Measurements from ENCODE around the gene ZNF83.
"Not testable (repeated sequence)": the region's sequence is repeated elsewhere in the genome, so short reads cannot be mapped to it uniquely, and the experiment has no call there.

ZNF83 gene

GRCh38 chr19:52637718-52638585 is at the start of gene ZNF83:
Gene ZNF83, minus strand, starts transcription at chr19:52638355.
- DNase-seq = peak; percentile 78

GRCh38 chr19:52687684-52688083 is 49.5 kb upstream of the ZNF83 start:
- no peak for DNase-seq

DNA sequence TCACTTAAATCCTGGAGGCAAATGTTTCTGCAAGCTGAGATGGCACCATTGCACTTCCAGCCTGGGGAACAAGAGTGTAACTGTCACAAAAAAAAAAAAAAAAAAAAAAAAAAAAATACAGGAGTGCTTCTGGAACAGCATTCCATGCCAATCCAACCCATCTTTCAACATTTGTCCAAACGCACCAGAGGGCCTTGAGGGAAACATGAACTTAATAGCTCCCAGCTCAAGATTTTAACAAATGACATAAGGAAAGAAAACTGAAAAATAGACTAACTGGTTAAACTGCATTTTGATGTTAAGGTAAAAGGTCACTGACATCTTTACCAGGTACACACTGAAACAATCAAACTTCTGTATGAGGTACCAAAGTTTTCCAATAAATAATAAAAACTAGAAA is 47.7 kb upstream of the ZNF83 start:
- no peak for DNase-seq

DNA sequence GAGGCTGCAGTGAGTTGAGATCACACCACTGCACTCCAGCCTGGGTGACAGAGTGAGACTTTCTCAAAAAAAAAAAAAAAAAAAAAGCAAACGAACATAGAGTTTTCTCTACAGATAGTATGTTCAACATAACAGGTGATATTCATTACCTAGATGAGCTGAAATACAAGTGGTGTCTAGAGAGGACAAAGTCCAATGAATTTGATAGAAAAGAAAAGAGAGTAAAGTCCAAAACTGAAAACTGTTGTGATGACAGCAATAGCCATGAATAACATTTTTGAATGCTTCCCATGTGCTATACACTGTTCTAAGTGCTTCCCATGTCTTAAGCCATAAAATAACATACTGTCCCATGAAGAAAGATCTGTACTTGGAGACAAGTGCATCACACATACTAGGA is 43.1 kb upstream of the ZNF83 start:
- DNase-seq = not testable (repeated sequence)

DNA sequence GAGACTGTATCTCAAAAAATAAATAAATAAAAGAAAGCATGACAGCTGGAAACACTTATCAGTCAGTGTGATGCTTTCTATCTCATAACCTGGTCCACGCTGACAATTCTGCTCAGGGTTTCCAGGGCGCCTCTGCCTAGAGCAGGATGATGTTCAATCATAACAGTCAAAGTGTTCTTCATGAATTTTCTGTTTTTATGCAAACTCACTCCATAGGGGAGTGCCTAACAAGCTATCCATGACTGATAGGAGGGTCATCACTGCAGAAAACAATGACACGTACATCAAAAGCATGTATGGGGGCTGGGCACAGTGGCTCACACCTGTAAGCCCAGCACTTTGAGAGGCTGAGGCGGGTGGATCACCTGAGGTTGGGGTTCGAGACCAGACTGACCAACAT is 41.4 kb upstream of the ZNF83 start:
- DNase-seq = no peak

- not testable (repeated sequence) for DNase-seq
Measured at GRCh38 chr19:52675239-52675638, 37.1 kb upstream of the ZNF83 start.

DNA sequence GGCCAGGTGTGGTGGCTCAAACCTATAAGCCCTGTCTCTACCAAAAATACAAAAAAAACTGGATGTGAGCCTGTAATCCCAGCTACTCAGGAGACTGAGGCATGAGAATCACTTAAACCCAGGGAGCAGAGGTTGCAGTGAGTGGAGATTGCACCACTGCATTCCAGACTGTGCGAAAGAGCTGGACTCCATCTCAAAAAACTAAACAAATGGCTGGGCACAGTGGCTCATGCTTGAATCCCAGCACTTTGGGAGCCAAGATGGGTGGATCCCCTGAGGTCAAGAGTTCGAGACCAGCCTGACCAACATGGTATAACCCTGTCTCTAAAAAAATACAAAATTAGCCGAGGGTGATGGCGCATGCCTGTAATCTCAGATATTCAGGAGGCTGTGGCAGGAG is 34.9 kb upstream of the ZNF83 start:
- DNase-seq = no peak

- DNase-seq = no peak
Measured at GRCh38 chr19:52670046-52670445, 31.9 kb upstream of the ZNF83 start.

DNA sequence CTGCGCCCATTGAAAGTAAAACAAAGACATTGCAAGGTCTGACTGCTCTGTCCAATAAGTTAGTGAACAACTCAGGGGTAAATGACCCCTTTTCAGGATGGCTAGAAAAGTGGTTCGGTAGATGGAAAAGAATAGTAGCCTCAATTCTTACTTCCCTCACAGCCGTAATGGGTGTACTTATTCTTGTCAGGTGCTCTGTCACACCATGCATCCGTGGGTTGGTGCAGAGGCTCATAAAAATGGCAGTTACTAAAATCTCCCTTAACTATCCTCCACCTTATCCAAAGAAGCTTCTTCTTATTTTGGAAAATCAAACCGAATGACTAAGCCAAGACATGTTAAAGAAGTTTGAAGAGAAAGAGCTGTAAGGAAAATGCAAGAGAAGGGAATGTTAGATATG is 31.4 kb upstream of the ZNF83 start:
- DNase-seq = no peak

DNA sequence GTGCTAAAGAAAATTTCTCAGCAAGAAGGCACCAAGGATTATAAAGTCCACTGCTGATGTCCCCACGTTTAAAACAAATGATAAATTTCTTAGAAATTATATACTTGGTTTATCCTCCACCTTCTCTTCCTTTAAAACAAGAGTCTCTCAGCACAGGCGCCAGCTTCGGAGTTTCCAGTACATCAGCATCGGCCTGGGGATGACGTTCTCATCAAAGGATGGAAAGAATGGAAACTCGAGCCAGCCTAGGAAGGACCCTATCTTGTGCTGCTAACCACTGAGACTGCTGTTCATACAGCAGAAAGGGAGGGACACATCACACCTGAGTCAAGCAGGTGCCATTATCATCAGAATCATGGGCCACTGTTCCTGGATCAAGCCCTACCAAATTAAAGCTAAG is 29.8 kb upstream of the ZNF83 start:
- no peak for DNase-seq

GRCh38 chr19:52666506-52666905 is 28.4 kb upstream of the ZNF83 start:
- DNase-seq = no peak

DNA sequence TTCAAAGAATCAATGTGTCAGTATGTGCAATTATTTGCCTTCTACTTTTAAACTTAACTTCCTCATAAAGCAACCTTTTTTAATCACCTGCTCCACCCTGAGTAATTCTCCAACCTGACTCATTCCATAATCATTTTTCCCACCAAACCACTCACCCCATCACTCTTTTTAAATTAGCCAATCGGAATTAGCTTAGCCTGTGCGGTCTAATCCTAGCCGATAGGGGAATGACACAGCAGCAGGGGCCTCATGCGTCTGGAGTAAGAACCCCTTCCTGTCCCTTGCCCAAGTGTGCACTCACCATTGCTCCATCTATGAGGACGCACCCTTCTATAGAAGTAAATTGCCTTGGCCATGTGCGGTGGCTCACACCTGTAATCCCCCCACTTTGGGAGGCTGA is 27.4 kb upstream of the ZNF83 start:
- no peak for DNase-seq

GRCh38 chr19:52665027-52665426 is 26.9 kb upstream of the ZNF83 start:
- no peak for DNase-seq

DNA sequence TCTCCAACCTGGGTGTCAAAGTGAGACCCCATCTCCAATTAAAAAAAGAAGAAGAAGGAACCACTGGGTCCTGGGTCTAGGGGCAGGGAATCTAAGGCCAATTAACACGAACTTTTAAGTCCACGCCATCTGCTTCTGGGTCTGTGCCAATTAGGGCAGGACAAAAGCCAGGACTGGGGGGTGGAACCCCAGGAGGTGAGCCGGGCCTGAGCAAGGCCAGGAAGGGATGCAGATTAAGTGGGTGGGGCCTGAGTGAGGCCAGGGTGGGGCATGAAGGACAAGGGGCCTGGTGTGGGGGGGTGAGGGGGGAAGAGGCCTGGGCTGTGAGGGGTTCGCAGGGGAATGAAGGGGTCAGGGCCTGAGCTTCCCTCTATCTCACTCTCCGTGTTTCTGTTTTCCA is 26.3 kb upstream of the ZNF83 start:
- DNase-seq = no peak

DNA sequence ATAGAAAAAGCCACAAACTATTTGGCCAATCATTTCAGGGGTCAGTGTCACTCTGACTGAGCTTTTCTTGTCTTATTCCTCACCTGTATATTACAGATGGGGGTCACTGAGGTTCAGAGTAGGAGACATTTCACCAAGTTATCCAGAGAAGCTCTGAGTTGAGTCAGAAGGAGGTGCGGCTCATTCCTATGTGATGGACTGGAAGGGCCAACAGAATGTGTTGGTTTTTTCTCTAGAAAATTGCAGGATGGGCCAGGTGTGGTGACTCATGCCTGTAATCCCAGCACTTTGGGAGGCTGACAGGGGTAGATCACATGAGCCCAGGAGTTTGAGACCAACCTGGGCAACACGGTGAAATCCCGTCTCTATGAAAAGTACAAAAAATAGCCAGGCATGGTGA is 24.5 kb upstream of the ZNF83 start:
- DNase-seq = no peak

GRCh38 chr19:52660981-52661380 is 22.8 kb upstream of the ZNF83 start:
- no peak for DNase-seq

- DNase-seq = no peak
Measured at GRCh38 chr19:52659013-52659412, 20.9 kb upstream of the ZNF83 start.

DNA sequence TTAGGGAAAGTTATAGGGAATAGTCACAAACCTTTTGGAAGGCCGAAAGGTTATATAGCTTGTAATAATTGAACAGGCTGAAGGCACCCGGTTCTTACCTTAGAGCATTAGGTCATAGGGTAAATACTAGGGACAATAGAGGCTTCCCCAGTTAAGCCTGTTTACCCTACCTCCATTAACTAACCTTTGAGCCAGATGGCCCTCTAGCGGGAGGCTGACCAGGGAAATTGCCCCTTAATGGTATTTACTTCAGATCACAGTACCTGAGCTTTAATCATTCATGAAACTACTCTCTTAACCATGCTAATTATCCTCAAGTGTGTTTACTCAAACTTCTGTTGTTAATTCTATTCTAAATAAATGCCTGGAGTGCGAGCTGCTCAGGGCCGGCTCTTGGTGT is 20.4 kb upstream of the ZNF83 start:
- DNase-seq = peak; percentile 18

- DNase-seq = no peak
Measured at GRCh38 chr19:52653161-52653560, 15.0 kb upstream of the ZNF83 start.

- no peak for DNase-seq
Measured at GRCh38 chr19:52651956-52652355, 13.8 kb upstream of the ZNF83 start.

GRCh38 chr19:52648336-52649016 is 10.3 kb upstream of the ZNF83 start:
- no peak for DNase-seq

- DNase-seq = no peak
Measured at GRCh38 chr19:52646571-52647217, 8.5 kb upstream of the ZNF83 start.

GRCh38 chr19:52640916-52641315 is 2.8 kb upstream of the ZNF83 start:
- no peak for DNase-seq

GRCh38 chr19:52639996-52640395 is 1.8 kb upstream of the ZNF83 start:
- DNase-seq = no peak

Measured in NCI-H2029 treated with DMSO at 0.1 percent for 48 hours (cell line).